ENCODE results near the gene MYO6.
"Not testable (repeated sequence)": the region's sequence is repeated elsewhere in the genome, so short reads cannot be mapped to it uniquely, and the experiment has no call there.

The MYO6 gene

DNA sequence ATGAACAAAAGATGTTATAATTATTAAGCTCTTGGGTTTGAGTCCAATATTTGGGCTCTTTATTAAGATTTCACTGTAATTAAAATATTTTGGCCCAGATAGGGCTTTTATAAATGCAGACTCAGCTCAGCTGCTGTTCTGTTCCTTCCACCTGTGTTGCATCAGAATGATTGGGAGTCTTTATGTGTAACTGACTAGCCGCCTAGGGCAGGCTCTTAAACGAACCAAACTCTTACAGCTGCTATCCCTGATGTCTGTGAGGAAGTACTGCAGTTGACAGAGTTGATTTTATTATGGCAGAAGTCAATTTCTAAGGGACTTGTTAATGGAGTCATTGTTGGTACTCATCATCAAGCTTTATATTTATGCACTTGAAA is 144.7 kb downstream of the MYO6 start:
- no peak for DNase-seq

DNA sequence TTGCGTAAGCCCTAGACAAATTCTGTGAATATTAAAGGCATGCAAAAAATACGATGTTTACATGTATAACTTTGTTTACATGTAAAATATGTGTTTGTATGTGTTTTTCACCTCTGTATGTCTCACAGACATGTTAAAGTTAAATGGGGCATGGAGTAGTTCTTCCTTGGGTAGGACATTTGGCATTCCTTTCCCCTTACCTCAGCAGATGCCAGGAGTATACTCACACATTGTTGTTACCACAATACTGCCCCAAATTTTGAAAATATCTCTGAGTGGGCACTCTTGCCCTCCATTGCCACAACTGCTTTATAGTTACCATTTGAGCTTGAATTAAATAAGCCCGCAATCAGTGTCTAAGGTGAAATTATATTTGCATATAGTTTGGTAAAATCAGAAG is 147.5 kb downstream of the MYO6 start:
- no peak for DNase-seq

- not testable (repeated sequence) for DNase-seq
Measured at GRCh38 chr6:75900216-75900615, 151.2 kb downstream of the MYO6 start.

- not testable (repeated sequence) for DNase-seq
Measured at GRCh38 chr6:75905129-75905528, 156.1 kb downstream of the MYO6 start.

- DNase-seq = no peak
Measured at GRCh38 chr6:75906871-75907270, 157.8 kb downstream of the MYO6 start.

GRCh38 chr6:75907444-75907843 is 158.4 kb downstream of the MYO6 start:
- DNase-seq = no peak

DNA sequence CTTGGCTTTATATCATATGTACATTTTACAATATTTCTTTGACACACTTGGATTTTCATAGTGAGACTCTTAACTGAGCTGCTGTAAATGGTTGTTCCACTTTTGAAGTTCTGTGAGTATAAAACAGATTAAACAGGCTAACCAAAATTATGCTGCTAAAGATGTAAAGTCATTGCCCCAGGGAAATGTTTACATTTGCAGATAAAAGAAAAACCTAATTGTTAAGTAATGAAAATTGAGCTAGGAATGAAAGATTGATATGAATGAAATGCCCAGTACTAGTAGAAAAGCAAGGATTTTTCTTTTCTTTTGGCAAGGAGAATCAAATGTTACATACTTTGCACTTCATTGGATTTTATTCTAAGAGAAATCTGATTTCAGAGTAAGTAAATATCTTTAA is 164.0 kb downstream of the MYO6 start:
- no peak for DNase-seq

DNA sequence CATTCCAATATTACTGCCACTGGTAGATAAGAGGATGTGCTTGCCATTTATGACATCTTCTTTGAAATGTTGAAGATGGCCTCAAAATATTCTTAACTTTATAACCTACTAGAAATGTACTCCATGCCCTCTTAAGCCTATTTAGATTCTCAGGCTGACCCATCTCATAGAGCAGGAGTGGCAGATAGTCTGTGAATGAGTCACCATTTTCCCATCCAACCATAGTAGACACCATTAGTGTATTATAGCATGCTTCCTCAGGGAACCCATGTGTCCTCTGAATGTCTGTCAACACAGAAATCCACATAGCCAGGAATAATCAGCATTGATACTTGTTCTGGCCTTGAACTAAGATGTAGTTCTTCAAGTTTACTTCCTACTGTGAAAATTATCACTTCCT is 173.2 kb downstream of the MYO6 start:
- no peak for DNase-seq

- DNase-seq = no peak
Measured at GRCh38 chr6:75926293-75927168, 177.5 kb downstream of the MYO6 start.

- no peak for DNase-seq
Measured at GRCh38 chr6:75931011-75931680, 182.1 kb downstream of the MYO6 start.

GRCh38 chr6:75932067-75932466 is 183.0 kb downstream of the MYO6 start:
- DNase-seq = no peak

GRCh38 chr6:75933387-75933975 is 184.4 kb downstream of the MYO6 start:
- no peak for DNase-seq

DNA sequence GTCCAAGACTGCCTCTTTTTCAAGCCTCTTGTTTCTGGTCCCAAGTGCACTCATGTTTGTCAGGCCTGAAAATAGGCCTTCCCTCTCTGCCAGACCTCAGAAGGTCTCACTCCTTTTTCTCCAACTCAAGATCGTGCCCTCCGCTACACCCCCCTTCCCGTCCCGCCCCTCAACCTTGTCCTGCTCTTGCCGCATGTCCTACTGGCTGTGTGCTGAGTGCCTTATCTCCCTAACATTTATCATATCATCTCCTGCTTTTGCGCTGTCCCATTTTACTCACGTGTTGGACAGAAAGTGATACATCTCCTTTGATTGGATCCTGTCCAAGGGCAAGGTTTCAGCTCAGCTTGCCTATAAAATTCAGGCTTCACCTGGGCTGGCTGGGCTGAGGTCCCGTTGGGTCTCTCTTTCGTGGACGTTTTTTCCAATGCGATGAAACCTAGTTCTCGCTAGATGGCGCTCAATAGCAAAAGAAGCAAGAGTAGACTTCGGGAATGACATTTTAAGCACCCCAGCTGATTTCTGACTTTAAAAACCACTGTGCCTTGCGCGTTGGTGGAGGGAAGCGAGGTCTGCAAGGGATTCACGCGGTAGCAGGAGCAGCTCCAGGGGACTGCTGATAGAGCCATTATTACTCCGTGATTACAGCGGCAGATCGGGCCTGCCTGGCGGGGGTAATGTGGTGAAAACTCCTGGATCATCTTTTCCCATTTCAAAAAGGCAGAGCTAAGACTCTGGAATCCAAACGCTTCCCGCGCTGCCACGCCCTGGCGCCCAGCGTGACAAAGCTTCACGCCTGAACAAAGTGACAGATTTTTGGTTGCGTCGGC is 185.8 kb downstream of the MYO6 start:
- DNase-seq = peak; percentile 59

- no peak for DNase-seq
Measured at GRCh38 chr6:75935473-75935793, 186.4 kb downstream of the MYO6 start.

DNA sequence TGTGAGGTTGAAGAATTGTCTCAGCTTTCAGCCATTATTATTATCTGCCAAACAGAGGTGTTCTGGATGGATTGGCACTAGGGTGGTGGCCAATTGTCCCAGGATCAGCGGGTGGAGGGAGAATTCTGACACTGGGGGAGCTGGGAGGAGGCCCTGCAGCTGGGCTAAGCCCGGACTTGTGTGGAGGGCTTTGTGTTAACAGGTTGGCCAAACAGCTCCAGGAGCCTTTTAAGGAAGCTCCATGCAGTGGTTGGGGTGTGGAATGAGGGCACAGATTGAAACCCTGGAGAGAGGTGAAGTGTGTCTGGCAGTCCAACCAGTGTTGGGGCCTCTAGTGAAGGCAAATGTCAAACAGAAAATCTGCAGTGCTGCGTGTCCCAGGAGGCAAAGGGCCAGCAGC is 187.6 kb downstream of the MYO6 start:
- DNase-seq = no peak

GRCh38 chr6:75937846-75938245 is 188.8 kb downstream of the MYO6 start:
- DNase-seq = no peak

DNA sequence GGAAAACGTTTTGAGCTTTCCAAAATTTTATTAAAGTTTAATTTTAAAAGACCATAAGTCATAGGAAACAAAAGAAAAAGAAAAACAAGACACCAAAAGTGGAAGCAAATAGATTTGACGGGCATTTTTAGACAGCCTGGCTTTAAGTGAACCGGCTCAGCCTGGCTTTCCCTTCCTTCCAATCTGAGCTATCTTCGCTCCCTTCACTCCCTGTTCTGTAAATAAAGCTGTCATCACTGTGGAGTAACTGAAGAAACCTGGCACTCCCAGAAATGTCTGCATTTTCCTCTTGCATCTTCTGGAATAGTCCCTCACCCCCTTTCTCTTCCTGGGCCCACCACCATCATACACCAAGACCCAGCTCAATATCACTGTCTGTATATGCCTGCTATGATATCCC is 191.5 kb downstream of the MYO6 start:
- no peak for DNase-seq

DNA sequence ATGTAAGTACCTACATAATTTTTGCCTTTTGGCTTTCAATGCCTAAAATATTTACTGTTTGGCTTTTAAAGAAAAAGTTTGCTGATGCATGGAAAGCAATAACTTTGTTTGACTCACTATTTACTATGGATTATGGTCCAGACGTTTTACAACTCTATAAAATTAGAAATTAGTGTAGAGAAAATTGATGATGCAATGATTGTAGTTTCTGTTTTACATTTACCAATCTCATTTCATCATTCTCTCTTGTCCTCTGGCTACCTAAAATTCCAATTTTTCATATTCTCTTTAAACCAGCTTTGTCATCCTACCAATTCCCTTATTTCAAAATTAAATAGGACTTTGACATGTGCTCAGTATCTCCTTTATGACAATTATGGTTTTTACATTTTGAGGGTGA is 192.5 kb downstream of the MYO6 start:
- DNase-seq = no peak

- no peak for DNase-seq
Measured at GRCh38 chr6:75943381-75943780, 194.3 kb downstream of the MYO6 start.

- DNase-seq = no peak
Measured at GRCh38 chr6:75946146-75946831, 197.2 kb downstream of the MYO6 start.

DNA sequence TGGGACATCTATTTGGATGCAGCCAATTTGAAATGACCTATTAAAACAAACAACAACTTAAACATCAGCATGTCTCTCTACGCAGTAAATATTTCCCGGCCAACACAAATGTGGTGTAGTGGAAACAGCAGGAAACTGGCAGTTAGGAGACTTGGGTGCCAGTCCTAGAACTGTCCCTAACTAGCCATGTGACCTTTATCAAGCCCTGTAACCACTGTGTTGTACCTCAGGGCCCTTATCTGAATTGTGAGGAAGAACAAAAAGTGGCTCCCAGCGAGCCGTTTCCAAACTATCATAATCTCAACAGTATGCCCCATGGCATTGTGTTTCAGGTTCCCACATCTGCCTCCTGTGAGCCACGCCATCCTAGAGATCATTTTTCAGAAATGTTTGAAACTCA is 198.9 kb downstream of the MYO6 start:
- no peak for DNase-seq

- no peak for DNase-seq
Measured at GRCh38 chr6:75952128-75952527, 203.1 kb downstream of the MYO6 start.

DNA sequence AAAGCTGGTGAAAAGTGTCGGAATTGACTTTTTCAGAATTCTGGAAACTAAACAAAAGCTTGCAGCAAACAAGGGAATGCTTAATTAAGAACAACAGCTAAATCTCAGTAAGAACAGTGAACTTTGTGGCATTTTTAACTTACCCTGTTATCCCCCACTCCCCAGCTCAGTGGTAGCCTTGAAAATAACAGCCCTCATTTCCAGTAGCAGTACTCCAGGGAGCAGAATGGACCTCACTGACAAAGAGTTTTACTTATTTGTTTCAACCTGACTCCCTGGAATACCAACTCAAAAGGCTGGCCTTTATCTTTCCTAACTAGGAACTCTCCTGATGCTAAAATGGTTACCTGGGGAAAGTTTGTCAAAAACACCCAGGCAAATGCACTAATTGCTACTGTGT is 214.5 kb downstream of the MYO6 start:
- DNase-seq = no peak
